ENCODE data around the gene UBALD2. TPM values are rescaled to one million over a fixed set of nuclear protein-coding genes. Genes with fewer than 3 reads are reported as not detected.

The UBALD2 gene
- total RNA-seq, 1 donor from 2014 or later = 18.4 TPM

DNA sequence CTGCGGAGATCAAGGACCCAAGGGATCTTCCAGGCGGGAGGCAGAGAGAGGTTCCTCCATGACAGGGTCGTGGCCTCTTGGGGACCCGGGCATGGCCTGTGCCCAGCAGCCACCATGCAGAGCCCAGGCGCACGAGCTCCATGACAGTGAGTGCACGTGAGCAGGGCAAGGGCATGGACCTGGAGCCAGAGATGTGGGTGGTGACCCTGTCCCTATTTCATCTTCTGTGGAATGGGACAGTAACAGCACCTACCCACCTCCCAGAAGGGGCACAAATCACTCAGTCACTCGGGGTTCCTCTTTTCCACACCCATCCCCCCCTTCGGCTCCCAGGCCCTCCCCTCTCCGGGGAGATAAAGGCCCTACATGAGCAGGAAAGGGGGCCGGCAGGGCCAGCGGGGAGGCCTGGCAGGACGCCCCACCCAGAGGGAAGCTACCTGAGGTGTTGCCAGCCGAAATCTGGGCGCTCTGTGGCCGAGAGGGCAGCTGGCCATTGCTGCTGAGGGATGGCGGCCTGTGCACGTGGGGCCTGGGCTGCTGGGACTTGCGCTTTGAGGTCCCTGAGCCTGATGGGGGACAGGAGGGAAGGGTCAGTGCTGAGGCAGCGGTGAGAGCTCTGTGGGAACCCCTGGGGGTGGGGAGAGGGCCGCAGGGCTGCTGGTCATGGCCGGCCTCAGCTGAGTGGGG, 10.4 kb downstream of the UBALD2 start:
- Histone ChIP-seq H3K36me3 (peaks cover 0 to 3% of the 10 kb centered on the region in 2 donors), H3K4me1 (peaks cover 42% of the 10 kb centered on the region), H3K4me3 (no peak overlapping the region), H3K27ac (no peak overlapping the region), H3K9me3 (no peaks in the 10 kb centered on the region), H3K27me3 (no peaks in the 10 kb centered on the region)
- no peak for DNase-seq (ENCODE audit: extremely low spot score in 2 of 2)
- intact Hi-C loops (cut with DNase I) = no loop called here
- TF ChIP-seq POLR2AphosphoS5 (IDR thresholded peaks at IDR 0.05; ENCODE audit: insufficient read depth in 1 of 2, low read depth in 1 of 2) (no peak), POLR2A (IDR thresholded peaks at IDR 0.05) (no peak)
- TF ChIP-seq, protein P1, sequence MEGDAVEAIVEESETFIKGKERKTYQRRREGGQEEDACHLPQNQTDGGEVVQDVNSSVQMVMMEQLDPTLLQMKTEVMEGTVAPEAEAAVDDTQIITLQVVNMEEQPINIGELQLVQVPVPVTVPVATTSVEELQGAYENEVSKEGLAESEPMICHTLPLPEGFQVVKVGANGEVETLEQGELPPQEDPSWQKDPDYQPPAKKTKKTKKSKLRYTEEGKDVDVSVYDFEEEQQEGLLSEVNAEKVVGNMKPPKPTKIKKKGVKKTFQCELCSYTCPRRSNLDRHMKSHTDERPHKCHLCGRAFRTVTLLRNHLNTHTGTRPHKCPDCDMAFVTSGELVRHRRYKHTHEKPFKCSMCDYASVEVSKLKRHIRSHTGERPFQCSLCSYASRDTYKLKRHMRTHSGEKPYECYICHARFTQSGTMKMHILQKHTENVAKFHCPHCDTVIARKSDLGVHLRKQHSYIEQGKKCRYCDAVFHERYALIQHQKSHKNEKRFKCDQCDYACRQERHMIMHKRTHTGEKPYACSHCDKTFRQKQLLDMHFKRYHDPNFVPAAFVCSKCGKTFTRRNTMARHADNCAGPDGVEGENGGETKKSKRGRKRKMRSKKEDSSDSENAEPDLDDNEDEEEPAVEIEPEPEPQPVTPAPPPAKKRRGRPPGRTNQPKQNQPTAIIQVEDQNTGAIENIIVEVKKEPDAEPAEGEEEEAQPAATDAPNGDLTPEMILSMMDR (IDR thresholded peaks at IDR 0.05) = no peak

DNA sequence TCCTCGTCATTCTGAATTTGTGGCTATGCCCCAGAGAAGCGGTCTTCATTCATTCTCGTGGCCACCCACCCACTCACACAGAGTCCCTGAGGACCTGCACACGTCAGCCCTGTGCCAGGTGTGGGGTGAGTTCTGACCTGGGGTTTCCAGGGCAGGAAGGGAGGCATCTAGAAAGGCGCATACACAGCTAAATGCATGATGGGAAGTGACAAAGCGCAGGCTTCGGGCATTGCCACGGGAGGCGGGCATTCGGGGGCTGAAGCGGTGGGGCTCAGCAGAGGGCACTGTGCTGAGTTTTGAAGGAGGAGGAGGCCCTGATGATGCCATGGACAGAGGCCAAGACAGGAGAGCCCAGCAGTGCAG, 10.9 kb downstream of the UBALD2 start:
- Histone ChIP-seq H3K27me3 (no peaks in the 10 kb centered on the region), H3K36me3 (no peaks in the 10 kb centered on the region), H3K4me3 (no peak overlapping the region), H3K4me1 (peaks cover 37% of the 10 kb centered on the region), H3K27ac (no peak overlapping the region), H3K9me3 (no peaks in the 10 kb centered on the region)
- no peak for TF ChIP-seq POLR2AphosphoS5 (IDR thresholded peaks at IDR 0.05; ENCODE audit: insufficient read depth in 1 of 2, low read depth in 1 of 2)
- TF ChIP-seq POLR2A (IDR thresholded peaks at IDR 0.05) = no peak
- TF ChIP-seq, protein P1 (IDR thresholded peaks at IDR 0.05) = no peak
- no peak for DNase-seq (ENCODE audit: extremely low spot score in 2 of 2)
- intact Hi-C loops (cut with DNase I) = no loop called here

DNA sequence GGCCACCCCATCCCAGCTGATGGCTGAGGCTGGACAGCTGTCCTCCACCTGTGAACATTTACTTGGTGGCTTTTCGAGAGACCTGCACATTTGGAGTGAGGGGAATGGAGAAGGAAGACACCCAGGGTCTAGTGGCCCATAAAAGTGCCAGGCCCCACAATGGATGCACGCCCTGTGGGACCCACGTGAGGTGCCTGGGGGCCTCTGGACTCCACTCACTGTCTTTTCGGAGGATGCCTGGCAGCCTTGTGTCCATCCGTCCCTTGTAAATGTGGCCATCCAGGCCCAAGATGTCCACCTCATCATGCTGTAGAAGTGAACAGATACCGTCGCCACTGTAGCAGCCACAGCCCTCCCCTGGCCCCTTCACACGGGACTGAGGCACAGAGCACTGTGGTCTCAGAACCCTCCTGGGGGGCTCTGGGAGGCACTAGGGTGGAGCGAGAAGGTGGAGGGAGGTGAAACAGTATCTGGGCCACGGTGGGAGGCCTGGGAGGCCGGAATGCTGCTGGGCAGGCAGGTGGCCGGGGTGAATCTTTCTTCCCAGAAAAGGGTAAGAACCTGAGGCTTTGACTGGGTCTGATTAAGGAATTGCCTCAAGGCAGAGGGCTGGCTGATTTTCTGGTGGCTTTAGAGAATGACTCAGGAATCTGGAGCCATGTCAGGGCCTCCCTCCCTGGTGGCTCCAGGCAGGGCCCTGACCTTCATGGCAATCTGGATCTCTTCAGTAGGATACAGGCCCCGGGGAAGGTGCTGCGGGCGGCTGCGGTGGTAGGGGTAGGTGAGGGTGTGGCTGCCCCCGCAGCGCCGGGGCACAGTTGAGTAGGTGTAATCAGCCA, 11.5 kb downstream of the UBALD2 start:
- intact Hi-C loops (cut with DNase I) = no loop called here
- Histone ChIP-seq H3K27me3 (no peaks in the 10 kb centered on the region), H3K9me3 (no peaks in the 10 kb centered on the region), H3K36me3 (no peaks in the 10 kb centered on the region), H3K27ac (no peak overlapping the region), H3K4me1 (peaks cover 31% of the 10 kb centered on the region), H3K4me3 (no peak overlapping the region)
- no peak for DNase-seq (ENCODE audit: extremely low spot score in 2 of 2)
- TF ChIP-seq POLR2AphosphoS5 (IDR thresholded peaks at IDR 0.05; ENCODE audit: insufficient read depth in 1 of 2, low read depth in 1 of 2) (no peak), POLR2A (IDR thresholded peaks at IDR 0.05) (no peak)
- TF ChIP-seq, protein P1 (IDR thresholded peaks at IDR 0.05) = no peak

DNA sequence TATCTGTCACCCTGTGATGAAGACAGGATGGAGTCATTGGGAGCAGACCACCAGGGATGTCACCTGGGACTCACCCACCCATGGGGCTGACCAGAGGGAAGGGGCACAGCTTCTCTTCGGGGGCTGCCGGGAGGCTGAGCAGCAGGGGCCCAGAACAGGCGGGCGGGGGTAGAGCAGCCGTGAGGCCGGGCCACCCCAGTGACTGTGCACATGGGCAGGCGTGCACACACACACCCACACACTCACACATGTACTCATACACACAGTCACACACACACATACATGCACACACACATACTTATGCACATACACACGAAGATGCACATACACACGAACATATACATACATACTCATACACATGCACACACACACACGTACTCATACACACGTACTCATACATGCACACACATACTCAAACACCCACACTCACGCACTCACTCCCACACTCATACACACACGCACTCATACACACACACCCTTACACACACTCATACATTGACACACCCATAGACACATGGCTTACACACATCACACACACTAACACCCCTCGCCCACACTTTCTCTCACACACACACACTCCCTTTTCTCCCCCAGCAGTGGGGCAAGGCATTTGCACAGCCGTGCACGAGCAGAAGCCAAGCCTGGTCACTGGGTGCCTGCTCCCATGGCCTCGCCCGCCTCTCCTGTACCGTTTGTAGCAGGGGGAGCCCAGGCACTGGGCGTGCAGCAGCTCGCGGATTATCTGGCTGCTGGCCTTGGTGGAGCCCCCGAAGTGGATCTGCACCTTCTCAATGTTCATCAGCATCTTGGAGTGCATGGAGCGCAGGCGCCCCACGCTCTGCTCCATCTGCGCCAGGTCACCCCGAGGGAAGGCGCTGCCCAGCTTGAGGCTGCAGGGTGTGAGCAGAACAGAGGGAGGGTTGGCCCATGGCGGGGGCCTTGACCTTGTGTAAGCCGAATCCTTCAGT, 12.4 kb downstream of the UBALD2 start:
- Histone ChIP-seq H3K9me3 (no peaks in the 10 kb centered on the region), H3K4me1 (peaks cover 22% of the 10 kb centered on the region), H3K36me3 (no peaks in the 10 kb centered on the region), H3K4me3 (no peak overlapping the region), H3K27me3 (no peaks in the 10 kb centered on the region), H3K27ac (no peak overlapping the region)
- intact Hi-C loops (cut with DNase I) = no loop called here
- no peak for TF ChIP-seq POLR2A (IDR thresholded peaks at IDR 0.05)
- TF ChIP-seq, protein P1 (IDR thresholded peaks at IDR 0.05) = no peak
- no peak for TF ChIP-seq POLR2AphosphoS5 (IDR thresholded peaks at IDR 0.05; ENCODE audit: insufficient read depth in 1 of 2, low read depth in 1 of 2)
- no peak for DNase-seq (ENCODE audit: extremely low spot score in 2 of 2)

All from vagina (tissue), 2 donors.